HuH-7 (cell line): ENCODE results near the gene TRPM2.

Experiments
- DNase-seq: peaks from one replicate; pipeline ENCODE4 v3.0.0; 2011; ENCODE audit warnings: low spot score

Gene TRPM2

DNA sequence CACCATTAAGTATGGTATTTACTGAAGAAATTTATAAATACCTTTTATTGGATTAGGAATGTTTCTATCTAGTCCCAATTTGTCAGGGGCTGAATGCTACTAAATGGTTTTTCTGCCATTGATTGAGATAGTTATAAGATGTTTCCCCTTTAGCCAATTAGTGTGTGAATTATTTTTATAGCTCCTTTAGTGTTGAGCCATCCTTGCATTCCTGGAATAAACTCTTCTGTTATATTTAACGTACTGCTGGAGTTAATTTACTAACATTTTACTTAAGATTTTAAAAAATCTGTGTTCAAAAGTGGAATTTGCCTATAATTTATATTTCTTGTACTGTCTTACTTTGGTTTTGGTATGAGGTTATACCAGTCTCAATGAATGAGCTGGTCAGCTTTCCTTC, 76.5 kb downstream of the TRPM2 start:
- no peak for DNase-seq

DNA sequence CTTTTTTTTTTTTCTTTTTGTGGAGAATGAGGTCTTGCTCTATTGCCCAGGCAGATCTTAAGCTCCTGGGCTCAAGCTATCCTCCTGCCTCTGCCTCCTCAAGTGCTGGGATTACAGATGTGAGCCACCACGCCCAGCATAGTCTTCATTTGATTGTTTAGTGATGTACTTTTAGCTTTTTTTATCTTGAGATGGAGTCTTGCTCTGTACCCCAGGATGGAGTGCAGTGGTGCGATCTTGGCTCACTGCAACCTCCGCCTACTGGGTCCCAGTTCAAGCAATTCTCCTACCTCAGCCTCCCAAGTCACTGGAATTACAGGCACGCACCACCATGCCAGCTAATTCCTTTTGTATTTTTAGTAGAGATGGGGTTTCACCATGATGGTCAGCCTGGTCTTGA, 77.9 kb downstream of the TRPM2 start:
- DNase-seq: no peak

DNA sequence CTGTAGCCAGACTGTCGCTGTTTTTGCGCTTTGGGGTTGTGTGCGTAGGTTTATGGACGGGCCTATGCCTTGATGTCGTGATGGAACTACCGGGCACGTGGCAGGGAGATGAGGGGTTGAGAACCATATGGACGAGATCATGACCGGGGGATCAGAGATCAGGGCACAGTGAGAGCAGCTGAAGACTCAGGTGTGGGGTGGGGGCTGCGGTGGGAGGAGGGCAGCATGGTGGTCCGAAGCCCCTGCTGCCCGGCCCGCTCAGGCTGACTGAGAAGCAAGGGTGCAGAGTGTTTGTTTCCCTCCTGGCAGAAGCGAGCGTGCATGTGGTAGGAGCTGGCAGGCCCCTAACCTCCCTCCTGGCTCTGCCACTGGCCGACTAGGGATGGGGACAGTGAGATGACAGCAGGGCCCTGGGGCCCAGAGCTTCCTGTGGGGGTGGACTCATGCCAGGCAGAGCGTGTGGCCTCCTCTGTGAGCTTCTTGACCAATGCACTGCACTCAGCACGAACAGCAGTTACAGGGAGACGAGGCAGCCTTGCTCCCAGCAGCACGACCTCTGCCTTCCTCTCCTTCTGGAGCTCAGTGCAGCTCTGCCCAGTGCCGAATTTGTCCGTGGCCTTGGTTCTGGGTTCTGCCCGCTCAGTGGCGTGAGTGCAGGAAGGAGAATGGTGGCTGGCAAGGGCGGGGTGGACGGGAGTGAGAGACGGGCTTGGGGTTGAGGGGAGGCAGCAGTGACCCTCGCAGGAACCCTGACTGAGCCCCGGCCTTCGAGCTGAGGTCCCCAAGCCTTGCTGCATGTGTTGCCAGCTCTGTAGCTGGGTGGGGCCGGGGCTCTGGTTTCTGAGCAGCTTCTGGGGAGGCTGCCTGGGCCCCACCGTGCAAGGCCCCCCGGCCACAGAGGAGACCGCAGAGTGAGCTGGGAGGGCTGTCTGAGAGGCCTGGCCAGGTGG, 79.7 kb downstream of the TRPM2 start:
- no peak for DNase-seq

DNA sequence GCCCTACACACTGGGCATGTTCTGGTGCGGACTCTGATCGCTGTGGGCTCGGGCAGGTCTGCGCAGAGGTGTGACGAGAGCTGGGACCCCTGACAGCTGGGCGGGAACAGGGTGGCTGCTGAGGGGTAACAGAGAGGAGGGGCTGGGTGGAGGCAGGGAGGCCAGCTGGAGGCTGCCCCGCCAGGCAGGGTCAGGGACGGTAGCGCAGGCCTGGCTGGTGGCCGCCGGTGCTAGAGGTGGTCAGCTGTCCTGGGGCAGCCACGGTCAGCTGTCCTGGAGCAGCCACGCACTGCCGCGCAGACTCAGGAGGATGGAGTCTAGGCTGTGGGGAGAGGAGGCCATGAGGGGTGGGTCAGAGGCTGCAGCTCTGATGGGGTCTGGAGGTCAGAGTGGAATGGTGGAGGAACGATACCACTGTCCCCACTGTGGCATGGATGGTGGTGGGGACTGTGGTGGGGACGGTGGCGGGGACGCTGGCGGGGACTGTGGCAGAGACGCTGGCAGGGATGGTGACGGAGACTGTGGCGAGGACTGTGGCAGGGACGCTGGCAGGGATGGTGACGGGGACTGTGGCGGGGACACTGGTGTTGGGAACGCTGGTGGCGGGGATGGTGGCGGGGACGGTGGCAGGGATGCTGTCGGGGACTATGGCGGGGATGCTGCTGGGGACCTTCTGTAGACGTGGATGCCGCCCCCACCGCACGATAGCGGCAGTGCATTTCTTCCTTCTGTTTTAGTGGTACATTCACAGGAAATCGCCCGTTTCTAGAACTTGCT, 80.6 kb downstream of the TRPM2 start:
- DNase-seq: no peak

DNA sequence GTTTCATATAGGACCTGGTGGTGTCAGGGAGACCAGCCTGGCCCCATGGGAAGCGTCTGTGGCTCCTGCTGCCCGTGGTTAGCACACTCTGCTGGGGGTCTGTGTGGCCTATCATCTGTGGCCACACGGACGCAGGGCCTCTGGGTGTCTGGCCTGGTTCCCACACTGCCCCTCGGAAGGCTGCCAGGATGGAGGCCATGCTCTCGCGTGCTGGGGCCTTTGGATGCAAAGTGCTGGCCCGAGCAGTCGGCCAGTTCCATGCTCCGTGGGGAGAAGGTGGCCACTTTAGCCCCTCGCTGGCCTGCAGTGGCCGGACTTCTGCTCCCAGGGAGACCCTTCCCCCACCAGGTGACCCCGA, 81.1 kb downstream of the TRPM2 start:
- DNase-seq: no peak

DNA sequence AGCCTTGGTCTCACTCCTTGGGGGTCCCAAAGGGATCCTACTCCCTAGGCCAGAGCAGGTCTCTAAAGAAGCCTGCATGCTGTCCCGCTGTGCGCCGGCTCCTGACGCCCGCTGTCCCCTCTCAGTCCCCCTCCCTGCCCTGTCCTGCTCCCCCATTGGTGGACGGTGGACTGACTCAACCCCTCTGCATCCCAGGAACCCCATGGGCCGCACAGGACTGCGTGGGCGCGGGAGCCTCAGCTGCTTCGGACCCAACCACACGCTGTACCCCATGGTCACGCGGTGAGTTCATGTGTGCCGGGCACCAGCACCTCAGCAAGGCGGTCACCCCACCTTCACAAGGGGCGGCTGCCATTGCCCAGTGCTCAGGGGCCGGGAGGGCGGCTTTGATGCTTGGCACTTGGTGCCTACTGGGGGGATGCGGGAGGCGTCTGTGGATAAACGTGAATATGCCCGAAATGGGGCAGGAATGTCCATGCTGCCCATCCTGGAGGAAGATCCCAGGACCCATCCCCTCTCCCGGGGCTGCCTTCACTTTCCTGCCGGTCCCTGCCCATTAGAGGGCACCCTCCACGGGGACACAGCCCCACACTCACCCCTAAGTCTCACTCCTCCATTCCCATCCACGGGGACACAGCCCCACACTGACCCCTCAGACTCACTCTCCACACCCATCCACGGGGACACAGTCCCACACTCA, 81.7 kb downstream of the TRPM2 start:
- no peak for DNase-seq

DNA sequence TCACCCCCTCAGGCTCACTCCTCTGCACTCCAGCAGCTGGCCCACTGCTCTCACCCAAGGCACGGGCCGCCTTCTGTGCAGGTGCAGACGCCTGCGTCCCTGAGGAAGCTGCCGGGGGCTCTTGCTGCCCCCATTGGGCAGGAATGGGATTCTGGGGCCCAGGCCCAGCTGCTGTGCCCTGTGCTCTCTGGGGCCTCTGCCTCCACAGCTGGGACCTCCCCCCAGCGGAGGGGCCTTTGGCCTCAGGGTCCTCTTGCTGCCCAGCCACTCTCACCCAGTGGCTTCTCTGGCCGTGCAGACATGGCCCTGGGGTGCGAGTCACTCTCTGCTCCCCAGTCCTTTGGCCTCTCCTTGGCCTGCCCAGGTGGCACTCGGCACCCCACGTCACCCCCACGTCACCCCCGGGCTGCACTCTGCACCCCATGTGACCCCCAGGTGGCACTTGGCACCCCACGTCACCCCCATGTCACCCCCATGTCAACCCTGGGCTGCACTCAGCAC, 82.7 kb downstream of the TRPM2 start:
- no peak for DNase-seq

DNA sequence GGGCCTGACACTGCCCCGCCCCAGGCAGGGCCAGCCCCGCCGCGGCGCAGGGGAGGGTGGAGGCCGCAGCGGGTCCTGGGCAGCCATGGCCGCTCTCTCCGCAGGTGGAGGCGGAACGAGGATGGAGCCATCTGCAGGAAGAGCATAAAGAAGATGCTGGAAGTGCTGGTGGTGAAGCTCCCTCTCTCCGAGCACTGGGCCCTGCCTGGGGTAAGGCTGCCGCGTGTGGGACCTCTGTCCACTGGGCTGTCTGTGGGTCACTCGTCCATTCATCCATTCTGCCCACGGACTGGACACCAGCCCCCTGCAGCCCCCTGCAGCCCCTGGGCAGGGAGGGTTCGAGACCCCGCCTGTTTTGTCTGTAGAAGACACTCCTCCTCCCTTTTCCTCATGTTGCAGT, 83.5 kb downstream of the TRPM2 start:
- DNase-seq: no peak

DNA sequence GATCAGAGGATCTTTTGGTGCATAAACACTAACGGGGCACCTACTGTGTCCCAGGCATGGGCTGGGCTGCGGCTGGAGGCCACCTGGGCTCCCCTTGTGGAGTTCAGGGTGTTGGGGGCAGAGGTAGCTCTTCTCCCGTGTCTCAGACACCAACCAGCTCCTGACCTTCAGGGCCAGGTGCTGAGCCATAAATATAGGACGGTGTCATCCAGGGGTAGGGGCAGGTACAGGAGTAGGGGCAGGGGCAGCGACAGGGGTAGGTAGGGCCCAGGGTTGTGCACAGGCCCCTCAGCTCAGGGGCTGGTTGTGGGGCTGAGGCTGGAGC, 83.9 kb downstream of the TRPM2 start:
- no peak for DNase-seq

DNA sequence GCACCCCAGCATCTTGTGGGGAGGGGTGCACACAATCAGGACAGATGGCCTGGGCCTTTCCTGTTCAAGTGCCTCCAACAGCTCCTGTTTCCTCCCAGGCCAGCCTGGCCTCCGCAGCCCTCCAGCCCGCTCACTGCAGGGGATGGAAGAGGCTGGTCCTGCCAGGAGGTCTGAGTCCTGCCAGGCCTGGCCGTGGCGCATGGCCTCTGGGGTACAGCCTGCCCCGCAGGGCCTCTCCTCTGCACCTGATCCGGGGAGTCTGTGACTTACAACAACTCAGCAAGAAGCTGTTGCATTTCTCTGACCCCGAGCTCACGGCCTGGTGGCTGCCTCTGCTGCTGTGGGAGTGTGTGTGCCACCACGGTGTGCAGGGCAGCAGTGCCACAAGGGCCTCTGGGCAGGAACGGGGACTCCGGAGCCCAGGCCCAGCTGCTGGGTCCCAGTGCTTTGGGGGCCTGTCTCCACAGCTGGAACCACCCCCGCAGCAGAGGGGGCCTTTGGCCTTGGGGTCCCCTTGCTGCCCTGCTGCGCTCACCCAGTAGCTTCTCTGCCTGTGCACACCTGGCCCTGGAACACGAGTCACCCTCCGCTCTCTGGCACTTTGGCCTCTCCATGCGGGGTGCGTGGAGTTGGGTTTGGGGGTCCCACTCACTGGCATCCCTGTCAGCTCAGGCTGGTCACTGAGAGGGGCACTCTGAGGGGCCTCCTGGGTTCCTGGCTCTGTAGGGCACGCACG, 84.4 kb downstream of the TRPM2 start:
- DNase-seq: no peak

DNA sequence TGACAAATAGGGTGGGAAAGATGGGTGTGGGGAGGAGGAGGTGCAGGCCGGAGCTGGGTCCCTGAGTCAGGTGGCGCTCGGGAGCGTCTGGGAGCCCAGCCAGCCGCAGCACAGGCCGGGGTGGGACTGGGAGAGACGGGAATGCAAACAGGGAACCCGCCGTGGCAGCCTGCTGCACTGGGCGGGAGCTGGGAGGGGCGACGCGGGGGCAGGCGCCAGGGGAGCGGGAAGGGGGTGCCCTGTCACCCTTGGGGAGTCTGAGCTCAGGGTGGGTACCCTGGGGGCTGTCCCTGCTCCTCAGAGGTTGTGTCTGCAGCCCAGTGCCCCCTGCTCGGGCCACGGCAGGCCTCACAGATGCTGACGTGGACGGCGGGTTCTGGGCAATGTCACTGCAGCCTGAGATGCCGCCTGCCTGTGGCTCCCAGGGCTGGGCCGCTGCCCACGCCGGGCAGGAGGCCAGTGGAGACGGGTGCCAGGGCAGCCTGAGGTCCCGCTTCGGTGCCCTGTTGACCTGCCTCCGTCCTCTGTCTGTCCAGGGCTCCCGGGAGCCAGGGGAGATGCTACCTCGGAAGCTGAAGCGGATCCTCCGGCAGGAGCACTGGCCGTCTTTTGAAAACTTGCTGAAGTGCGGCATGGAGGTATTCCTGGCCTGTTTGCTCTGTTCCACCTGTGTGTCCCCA, 85.2 kb downstream of the TRPM2 start:
- no peak for DNase-seq

DNA sequence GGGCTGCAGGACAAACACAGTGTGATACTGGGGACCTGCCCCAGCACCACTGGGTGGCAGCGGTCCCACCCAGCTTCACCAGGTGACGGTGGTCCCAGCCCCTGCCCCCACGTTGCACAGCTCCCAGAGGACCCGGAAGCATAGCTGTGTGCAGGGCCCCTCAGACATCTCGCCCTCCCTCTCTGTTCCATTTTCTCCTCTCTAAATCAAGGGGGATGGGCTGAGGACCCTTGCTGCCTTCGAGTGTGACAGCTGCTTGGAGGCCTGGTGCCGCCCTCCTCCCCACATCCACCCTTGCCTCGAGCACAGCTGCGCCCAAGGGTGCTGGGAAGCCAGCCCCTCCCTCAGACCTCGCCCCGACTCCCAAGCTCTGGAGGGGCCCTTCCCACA, 85.8 kb downstream of the TRPM2 start:
- no peak for DNase-seq

DNA sequence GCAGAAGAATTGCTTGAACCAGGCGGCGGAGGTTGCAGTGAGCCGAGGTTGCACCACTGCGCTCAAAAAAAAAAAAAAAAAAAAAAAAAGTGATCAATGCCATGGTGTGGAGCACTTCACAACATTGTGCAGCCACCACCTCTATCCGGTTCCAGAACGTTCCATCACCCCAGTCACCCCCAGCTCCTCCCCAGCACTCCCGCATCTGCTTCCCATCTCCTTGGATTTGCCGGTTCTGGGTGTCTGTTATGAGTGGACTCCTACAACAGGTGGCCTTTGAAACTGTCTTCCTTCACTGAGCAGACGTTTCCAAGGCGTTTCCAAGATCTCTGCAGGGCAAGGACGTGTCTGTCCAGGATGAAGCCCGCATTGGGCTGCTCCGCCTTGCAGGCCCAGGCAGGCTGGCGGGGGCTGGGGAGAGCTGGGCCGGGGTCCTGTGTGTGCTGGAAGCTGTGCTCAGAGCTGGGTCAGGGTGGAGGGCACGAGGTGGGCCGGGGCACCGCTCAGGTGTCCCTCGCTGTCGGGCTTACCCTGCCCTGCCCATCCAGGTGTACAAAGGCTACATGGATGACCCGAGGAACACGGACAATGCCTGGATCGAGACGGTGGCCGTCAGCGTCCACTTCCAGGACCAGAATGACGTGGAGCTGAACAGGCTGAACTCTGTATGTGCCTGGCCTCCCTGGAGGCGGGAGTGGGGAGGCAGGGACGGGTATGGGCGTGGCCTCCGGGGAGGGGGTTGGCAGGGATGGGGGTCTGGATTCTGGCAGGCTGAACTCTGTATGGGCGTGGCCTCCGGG, 87.0 kb downstream of the TRPM2 start:
- DNase-seq: no peak

DNA sequence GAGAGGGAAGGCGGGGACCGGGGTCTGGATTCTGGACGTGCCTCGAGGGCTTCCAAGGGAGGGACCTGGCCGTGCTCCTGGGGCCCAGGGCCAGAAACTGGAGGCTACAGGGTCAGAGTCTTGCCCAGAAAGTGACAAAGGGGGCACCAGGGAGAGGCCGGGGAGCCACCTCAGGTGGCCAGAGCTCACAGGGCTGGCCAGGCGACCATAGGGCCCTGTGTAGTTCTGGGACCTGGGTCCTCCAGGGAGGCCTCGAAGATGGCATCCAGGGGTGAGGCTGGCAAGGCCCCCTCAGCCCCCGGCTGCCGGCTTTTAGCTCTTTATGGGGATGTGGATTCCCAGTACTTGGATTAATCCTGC, 87.6 kb downstream of the TRPM2 start:
- DNase-seq: no peak

DNA sequence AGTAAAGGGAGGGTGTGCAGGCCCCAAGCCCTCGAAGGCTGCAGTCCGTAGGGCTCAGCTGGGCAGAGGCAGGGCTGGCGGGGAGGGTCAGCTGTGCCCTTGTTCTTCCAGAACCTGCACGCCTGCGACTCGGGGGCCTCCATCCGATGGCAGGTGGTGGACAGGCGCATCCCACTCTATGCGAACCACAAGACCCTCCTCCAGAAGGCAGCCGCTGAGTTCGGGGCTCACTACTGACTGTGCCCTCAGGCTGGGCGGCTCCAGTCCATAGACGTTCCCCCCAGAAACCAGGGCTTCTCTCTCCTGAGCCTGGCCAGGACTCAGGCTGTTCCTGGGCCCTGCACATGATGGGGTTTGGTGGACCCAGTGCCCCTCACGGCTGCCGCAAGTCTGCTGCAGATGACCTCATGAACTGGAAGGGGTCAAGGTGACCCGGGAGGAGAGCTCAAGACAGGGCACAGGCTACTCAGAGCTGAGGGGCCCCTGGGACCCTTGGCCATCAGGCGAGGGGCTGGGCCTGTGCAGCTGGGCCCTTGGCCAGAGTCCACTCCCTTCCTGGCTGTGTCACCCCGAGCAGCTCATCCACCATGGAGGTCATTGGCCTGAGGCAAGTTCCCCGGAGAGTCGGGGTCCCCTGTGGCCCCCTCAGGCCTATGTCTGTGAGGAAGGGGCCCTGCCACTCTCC, 88.3 kb downstream of the TRPM2 start:
- DNase-seq: no peak

DNA sequence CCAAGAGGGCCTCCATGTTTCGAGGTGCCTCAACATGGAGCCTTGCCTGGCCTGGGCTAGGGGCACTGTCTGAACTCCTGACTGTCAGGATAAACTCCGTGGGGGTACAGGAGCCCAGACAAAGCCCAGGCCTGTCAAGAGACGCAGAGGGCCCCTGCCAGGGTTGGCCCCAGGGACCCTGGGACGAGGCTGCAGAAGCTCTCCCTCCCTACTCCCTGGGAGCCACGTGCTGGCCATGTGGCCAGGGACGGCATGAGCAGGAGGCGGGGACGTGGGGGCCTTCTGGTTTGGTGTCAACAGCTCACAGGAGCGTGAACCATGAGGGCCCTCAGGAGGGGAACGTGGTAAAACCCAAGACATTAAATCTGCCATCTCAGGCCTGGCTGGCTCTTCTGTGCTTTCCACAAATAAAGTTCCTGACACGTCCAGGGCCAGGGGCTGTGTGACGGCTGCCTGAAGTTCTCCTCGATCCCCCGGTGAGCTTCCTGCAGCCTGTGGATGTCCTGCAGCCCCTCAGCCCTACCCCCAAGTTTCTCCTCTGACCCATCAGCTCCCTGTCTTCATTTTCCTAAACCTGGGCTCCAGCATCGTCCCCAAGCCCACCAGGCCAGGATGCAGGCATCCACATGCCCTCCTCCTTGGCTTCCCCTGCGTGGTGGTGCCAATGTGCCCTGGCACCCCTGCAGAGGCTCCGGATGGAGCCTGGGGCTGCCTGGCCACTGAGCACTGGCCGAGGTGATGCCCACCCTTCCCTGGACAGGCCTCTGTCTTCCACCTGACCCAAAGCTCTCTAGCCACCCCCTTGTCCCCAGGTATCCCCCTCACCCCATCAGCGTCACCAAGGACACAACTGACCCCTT, 89.1 kb downstream of the TRPM2 start:
- DNase-seq: no peak

DNA sequence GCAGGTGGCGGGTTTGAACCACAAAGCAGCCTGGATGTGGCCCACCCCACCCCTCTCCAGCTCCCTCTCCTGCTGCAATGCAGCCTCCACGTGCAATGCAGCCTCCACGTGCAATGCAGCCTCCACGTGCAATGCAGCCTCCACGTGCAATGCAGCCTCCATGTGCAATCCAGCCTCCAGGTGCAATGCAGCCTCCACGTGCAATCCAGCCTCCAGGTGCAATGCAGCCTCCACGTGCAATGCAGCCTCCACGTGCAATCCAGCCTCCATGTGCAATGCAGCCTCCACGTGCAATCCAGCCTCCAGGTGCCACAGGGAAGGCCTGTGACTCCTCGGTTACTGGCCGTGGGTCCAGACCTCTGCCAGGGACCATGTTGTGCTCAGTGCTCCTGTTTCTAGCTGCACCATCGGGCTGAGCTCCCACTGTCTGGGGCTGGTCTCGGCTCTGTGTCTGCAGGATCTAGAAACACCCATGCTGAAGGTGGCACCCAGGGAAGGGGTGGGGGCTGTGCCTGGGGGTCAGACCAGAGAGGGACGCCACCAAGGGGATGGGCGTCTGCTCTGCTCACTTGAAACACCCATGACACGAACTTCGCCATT, 90.0 kb downstream of the TRPM2 start:
- DNase-seq: no peak

DNA sequence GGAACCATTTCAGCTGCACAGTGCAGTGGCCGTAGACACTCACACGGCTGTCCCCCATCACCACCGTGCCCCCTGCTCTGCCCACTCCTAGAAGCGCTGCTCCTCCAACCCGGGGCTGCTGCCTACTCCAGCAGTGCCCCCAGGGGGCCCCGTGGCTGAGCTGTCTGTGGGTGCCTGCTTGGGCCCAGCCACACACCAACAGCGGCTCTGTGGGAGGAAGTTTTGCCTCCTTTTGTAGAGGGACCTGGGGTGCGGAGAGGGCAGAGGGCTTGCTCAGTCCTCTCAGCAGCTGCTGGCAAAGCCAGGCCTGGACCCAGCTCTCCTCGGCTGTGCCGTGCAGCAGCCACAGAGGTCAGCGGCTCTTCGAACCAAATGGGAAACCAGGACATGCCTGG, 90.5 kb downstream of the TRPM2 start:
- DNase-seq: no peak
